HG02623 (cell line): ENCODE results near the gene HOXC10.

Source experiments
- ATAC-seq: cut with Tn5 transposase; IDR thresholded peaks from one replicate; pipeline ENCODE4 v1.9.1; 2021; ENCODE audit warnings: moderate library complexity; ENCODE audit not compliant: unreplicated experiment

Gene HOXC10

DNA sequence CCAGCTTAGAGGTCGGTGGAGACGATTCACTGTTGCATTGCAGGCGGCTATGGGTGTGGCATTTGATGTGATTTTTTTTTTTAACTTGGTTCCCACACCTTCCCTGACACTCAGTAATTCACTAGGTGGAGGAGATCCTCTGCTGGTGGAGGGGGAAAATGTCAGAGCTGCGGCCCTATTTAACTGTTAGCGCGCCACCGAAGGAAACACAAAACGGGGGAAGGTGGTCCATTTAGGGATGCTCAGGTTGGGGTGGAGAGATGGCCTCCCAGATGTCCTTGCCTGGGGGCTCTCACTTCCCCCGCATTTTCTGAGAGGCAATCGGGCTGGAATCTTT, 34.5 kb upstream of the HOXC10 start:
- ATAC-seq, result no peak

DNA sequence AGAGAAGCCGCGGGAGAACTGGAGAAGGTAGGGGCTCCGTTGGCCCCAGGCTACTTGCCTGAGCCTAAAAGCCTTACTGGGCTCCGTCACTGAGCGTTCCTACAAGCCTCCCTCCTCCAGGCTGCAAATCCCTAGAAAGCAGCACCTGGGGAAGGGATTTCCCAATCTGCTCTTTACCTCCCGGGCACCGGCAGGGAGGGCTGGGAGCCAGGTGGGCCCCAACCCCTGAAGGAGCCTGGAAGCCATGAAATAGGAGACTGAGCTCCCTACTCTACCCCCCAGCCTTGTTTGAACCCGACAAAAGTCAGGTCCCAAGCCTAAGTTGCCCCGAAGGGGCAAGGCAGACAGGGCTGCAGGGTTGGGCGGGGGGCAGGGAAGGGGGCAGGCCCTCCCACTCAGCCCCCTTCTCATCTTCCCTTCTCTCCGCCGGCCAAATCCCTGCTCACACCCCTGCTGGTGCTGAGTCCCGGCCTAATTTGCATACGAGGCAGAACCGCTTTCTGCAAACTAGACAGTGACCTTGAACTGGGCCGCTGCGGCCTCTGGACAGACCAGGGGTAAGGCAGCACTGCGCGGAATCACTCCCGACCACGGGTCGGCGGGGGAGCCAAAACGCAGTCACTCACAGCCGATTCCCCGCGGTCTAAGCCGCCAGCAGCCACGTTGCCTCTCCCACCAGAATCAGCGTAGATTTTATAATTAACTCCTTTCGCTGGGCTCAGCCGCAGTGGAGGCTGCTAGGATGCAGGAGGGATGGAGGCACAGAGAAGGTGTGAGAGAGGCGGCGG, 34.0 kb upstream of the HOXC10 start:
- no peak for ATAC-seq

DNA sequence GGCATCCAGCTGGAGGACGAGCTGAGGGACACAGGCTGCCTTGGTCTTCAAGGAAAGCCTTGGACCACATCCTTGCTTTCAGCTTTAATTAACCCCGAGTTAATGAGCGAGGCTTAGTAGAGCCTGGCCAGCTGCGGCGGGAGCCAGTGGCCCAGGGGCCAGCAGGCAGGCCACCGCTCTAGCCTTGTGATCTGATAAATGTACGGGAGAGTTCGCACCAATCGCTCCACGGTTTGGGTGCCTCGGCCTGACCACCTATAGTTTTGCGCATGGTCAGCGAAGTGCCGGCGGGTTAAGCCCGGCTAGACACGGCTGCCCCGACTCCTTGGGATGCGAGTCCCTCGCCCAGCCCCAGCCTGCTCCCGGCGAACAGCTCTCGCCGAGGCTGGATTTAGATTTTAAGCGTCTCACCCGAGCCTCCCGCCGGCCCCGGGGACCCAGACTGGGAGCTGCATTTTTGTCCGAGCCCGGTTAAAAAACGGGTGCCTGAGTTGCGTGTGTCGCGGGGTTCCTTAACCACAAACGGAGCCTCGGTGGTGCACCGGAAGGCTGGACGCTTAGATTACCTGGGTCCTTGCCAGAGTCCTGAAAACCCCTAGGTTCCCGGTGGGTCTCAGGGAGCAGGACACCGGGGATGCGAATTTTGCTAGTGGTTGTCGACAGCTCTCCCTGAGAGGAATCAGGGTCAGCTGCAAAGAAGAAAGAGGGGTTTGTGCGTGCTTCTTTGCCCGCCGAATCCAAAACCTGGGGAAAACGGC, 33.2 kb upstream of the HOXC10 start:
- no peak for ATAC-seq

DNA sequence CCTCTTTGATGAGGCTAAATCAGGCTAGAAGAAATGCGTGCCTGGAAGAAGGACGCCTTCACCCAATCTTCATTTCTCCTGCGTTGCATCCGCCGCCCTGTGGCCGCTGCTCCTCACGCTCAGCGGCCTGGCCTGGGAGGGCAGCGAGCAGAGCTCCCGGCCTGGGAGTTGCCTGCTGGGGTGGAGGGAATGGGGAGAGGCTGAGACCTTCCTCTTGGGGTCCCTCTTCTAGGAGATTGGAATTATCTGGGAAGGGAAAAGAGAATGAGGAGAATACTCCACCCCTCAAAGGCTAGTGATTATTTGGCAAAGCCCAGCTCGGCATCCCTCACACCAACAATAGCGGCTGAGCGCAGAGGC, 32.6 kb upstream of the HOXC10 start:
- no peak for ATAC-seq

- no peak for ATAC-seq
These were observed 31.8 kb upstream of the HOXC10 start for GRCh38 chr12:53952871-53953734.

DNA sequence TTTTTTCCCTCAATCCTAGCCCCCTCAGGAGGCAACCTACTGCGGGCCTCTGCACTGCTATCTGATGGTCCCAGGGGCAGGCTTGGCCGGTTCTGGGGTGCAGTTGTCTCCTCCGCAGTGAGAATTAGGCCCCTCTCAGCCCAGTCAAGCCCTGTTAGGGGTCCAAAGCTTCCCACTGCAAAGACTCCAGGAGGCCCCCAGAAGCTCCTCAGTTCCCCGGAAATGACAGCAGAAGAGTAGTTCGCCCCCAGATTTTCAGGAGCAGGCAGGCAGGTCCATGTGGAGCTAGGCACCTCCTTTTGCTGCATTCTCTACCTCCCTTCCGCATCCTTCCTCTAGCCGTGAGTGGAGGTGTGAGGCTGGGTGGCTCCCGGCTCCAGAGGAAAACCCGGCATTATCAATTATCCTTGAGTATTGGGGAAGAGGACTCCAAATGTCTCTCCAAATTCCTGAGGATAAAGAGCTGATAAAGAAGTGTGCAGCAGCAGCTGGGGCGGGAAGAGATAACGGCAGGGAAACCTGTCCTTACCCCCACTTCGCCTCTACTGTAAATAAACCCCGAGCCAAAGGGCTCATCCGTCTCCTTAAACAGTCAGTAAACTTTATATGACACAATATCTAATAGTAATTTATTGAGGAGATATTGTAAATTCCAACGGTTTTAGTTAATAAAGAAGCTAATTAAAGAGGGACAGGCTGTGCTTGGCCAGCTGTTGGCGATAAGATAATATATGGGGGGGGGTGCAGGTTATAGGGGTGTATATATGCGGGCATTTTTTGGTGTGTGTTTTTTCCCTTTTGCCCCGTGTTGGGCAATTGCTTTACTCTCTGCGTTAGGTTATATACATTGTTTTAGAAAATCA, 30.9 kb upstream of the HOXC10 start:
- ATAC-seq, result no peak

DNA sequence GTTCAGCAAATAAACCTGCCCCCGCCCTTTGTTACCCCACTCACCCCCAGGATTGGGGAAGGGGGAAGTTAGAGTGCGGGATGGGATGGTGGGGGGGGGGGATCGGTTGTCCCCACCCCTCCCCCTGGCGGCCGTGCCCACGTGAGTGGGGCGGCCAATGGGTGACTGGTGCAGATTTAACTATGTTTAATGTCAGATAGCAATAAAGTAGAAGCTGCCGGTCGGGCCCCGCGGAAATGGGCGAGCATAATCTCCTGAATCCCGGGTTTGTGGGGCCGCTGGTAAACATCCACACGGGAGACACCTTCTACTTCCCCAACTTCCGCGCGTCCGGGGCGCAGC, 30.3 kb upstream of the HOXC10 start, which contains the start of gene HOXC12:
Gene HOXC12 (plus strand): TSS at position 210 of the 342 bp plus-strand sequence. CDS start 27 bp downstream, at position 237.
- no peak for ATAC-seq

DNA sequence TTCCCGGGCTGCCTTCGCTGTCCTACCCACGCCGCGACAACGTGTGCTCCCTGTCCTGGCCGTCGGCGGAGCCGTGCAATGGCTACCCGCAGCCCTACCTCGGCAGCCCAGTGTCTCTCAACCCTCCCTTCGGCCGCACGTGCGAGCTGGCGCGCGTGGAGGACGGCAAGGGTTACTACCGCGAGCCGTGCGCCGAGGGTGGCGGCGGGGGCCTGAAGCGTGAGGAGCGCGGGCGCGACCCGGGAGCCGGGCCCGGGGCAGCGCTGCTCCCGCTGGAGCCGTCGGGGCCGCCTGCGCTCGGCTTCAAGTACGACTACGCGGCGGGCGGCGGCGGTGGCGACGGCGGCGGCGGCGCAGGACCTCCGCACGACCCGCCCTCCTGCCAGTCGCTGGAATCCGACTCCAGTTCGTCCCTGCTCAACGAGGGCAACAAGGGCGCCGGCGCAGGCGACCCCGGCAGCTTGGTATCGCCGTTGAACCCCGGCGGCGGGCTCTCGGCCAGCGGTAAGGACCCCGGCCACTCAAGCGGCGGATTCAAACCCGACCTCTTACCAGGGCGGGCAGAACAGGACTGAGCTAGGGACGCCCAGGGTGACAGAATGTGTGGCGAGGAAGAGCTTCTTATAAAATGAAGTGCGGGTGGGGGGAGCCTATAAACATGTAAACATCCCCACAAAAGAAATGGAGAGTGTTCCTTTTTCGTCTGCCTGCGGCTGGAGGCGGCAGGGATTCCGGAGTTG, 29.7 kb upstream of the HOXC10 start:
- ATAC-seq, result no peak

DNA sequence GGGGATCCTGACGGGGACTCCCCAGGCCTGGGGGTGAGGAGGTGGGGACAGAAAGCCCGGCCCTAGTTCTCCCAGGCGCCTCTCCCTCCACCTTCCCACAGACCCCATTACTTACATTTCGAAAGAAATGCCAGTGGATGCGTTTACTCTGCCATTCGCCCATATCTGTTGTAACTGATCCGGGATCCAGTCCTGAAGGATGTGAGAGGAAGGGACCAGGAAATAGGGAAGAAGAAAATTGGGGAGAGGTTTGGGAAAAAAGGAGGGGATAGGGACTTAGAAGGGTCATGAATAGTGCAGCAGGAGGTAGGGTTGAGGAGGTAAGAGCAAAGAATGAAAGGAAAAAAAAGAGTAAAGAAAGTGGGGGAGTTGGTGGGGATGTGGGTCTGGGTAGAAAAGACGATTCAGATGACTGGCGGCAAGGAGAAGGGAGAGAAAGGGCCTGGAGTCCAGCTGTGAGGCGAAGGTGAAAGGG, 29.1 kb upstream of the HOXC10 start:
- no peak for ATAC-seq

GRCh38 chr12:53956251-53956887, 28.6 kb upstream of the HOXC10 start:
- ATAC-seq, result no peak

GRCh38 chr12:53956914-53957536, 27.9 kb upstream of the HOXC10 start:
- ATAC-seq, result no peak

DNA sequence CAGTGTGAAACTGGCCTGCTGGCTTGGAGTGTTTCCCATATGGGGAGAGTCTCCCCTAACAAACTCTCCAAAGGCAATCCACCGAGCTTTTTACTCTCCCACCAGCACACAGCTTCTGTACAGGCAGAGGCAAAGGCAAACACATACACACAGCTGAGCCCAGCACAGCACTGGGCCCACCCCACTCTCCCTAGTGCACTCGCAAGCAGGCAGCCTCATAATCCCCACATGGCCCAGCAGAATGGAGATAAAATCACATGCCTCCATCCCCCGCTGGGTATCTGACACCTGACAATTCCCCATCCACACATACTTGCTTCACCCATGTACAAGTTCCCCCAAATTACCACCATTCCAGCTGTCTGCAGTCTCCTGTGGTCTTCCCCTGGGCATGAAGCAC, 26.8 kb upstream of the HOXC10 start:
- ATAC-seq, result no peak

- no peak for ATAC-seq
These were observed 25.6 kb upstream of the HOXC10 start for GRCh38 chr12:53959314-53959713.

- no peak for ATAC-seq
These were observed 24.5 kb upstream of the HOXC10 start for GRCh38 chr12:53960187-53961024.

GRCh38 chr12:53961025-53961761, 23.8 kb upstream of the HOXC10 start:
- ATAC-seq, result no peak

- no peak for ATAC-seq
These were observed 21.9 kb upstream of the HOXC10 start for GRCh38 chr12:53963005-53963404.
